GM23338 (cell line): ENCODE measurements around the gene UNC13C. TPM values are rescaled to one million over a fixed set of nuclear protein-coding genes. Genes with fewer than 3 reads are reported as not detected.

Source experiments
- ATAC-seq: fragments of 200-7000 bp; cut with Tn5 transposase; 3 replicates; pipeline ENCODE4 v1.9.1; 2020
- DNase-seq: peaks from one replicate; pipeline ENCODE4 v3.0.0-alpha.2; 2015; ENCODE audit warnings: low spot score
- H2AFZ ChIP-seq: fragments of 200-600 bp; sonication (generic); 2 replicates; pipeline ENCODE4 v1.8.0; 2016; ENCODE audit warnings: antibody characterized with exemption, mild to moderate bottlenecking, moderate library complexity
- H3F3A ChIP-seq: fragments of 200-600 bp; sonication (generic); replicated peaks from 2 replicates; pipeline ENCODE4 v1.8.0; 2017; ENCODE audit warnings: antibody characterized with exemption, mixed run types, low read depth
- H3K27ac ChIP-seq: fragments of 200-600 bp; sonication (generic); 2 replicates; pipeline ENCODE4 v1.6.1; 2016; ENCODE audit warnings: low read depth
- H3K27me3 ChIP-seq: fragments of 200-600 bp; sonication (generic); 2 replicates; pipeline ENCODE4 v1.8.0; 2016; ENCODE audit warnings: mild to moderate bottlenecking, mixed run types, moderate library complexity; ENCODE audit not compliant: insufficient read depth
- H3K36me3 ChIP-seq: fragments of 200-600 bp; sonication (generic); 2 replicates; pipeline ENCODE4 v1.8.0; 2016; ENCODE audit warnings: mild to moderate bottlenecking; ENCODE audit not compliant: insufficient read depth
- H3K4me1 ChIP-seq: fragments of 200-600 bp; sonication (generic); 2 replicates; pipeline ENCODE4 v1.8.0; 2016; ENCODE audit warnings: mild to moderate bottlenecking, moderate library complexity; ENCODE audit not compliant: insufficient read depth
- H3K4me2 ChIP-seq: fragments of 200-600 bp; sonication (generic); 2 replicates; pipeline ENCODE4 v1.7.1; 2017; ENCODE audit warnings: mixed run types
- H3K4me3 ChIP-seq: fragments of 200-600 bp; sonication (generic); 2 replicates; pipeline ENCODE4 v1.6.1; 2016; ENCODE audit warnings: mixed run types
- H3K79me2 ChIP-seq: fragments of 200-600 bp; sonication (generic); replicated peaks from 2 replicates; pipeline ENCODE4 v1.8.0; 2017; ENCODE audit warnings: mild to moderate bottlenecking; ENCODE audit not compliant: insufficient read depth
- H3K9me2 ChIP-seq: fragments of 200-600 bp; sonication (generic); 2 replicates; pipeline ENCODE4 v1.8.0; 2017; ENCODE audit not compliant: insufficient read depth
- H4K20me1 ChIP-seq: fragments of 200-600 bp; sonication (generic); replicated peaks from 2 replicates; pipeline ENCODE4 v1.8.0; 2017; ENCODE audit warnings: mild to moderate bottlenecking; ENCODE audit not compliant: insufficient read depth
- H3K27ac Mint-ChIP-seq: 2 replicates; pipeline ENCODE4 v1.8.0; 2020; ENCODE audit warnings: inconsistent platforms, mild to moderate bottlenecking, moderate library complexity, mixed read lengths
- H3K27me3 Mint-ChIP-seq: 3 replicates; pipeline ENCODE4 v1.8.0; 2022; ENCODE audit warnings: low read depth, mild to moderate bottlenecking, moderate library complexity, mixed read lengths, inconsistent platforms; ENCODE audit not compliant: insufficient read depth, poor library complexity
- H3K36me3 Mint-ChIP-seq: 3 replicates; pipeline ENCODE4 v1.8.0; 2021; ENCODE audit warnings: low read depth, mild to moderate bottlenecking, inconsistent platforms, moderate library complexity, mixed read lengths
- H3K4me1 Mint-ChIP-seq: 3 replicates; pipeline ENCODE4 v1.8.0; 2020; ENCODE audit warnings: mild to moderate bottlenecking, inconsistent platforms, mixed read lengths
- H3K4me3 Mint-ChIP-seq: 3 replicates; pipeline ENCODE4 v1.8.0; 2021; ENCODE audit warnings: moderate library complexity, mild to moderate bottlenecking, inconsistent platforms, mixed read lengths
- H3K9me3 Mint-ChIP-seq: 3 replicates; pipeline ENCODE4 v1.8.0; 2020; ENCODE audit warnings: moderate library complexity, mild to moderate bottlenecking, inconsistent platforms, mixed read lengths
- CREB1 ChIP-seq: fragments of 250-450 bp; sonication (Bioruptor Pico); IDR thresholded peaks from 2 replicates; pipeline ENCODE4 v1.5.0; 2020; ENCODE audit warnings: low read depth, mild to moderate bottlenecking, moderate library complexity
- CTCF ChIP-seq, 2 experiments: fragments of 200-600 bp in 1 of 2; sonication (generic) in 1 of 2; conservative IDR thresholded peaks; 2 replicates each; pipeline versions ENCODE4 v1.5.1 to v1.6.1; 2016 to 2017; ENCODE audit warnings: antibody characterized with exemption in 2 of 2, low read depth in 2 of 2, mild to moderate bottlenecking in 2 of 2, moderate library complexity in 1 of 2
- ETS1 ChIP-seq: IDR thresholded peaks from 2 replicates; pipeline ENCODE4 v1.6.1; 2016; ENCODE audit warnings: antibody characterized with exemption
- EZH2 ChIP-seq: fragments of 200-600 bp; sonication (generic); IDR thresholded peaks from one replicate; pipeline ENCODE4 v1.8.0; 2017; ENCODE audit warnings: antibody characterized with exemption, mild to moderate bottlenecking, low read depth; ENCODE audit not compliant: unreplicated experiment
- EZH2phosphoT487 ChIP-seq: fragments of 200-600 bp; sonication (generic); IDR thresholded peaks from one replicate; pipeline ENCODE4 v1.8.1; 2018; ENCODE audit warnings: antibody characterized with exemption; ENCODE audit not compliant: unreplicated experiment
- JUNB ChIP-seq: IDR thresholded peaks from one replicate; pipeline ENCODE4 v1.6.1; 2016; ENCODE audit warnings: antibody characterized with exemption; ENCODE audit not compliant: unreplicated experiment
- NANOG ChIP-seq: IDR thresholded peaks from 2 replicates; pipeline ENCODE4 v1.6.1; 2016; ENCODE audit warnings: antibody characterized with exemption, borderline replicate concordance
- POLR2AphosphoS5 ChIP-seq: IDR thresholded peaks from 2 replicates; pipeline ENCODE4 v1.6.1; 2016; ENCODE audit warnings: antibody characterized with exemption, low read depth
- STAT1 ChIP-seq: IDR thresholded peaks from one replicate; pipeline ENCODE4 v1.6.1; 2016; ENCODE audit warnings: antibody characterized with exemption; ENCODE audit not compliant: unreplicated experiment
- ZNF114 ChIP-seq: fragments of 250-450 bp; sonication (Bioruptor Pico); IDR thresholded peaks from 2 replicates; pipeline ENCODE4 v1.5.0; 2020; ENCODE audit warnings: mild to moderate bottlenecking, moderate library complexity
- ZNF331 ChIP-seq: fragments of 250-450 bp; sonication (Bioruptor Pico); IDR thresholded peaks from 2 replicates; pipeline ENCODE4 v1.5.0; 2020; ENCODE audit warnings: low read depth, mild to moderate bottlenecking, moderate library complexity
- ZNF462 ChIP-seq: fragments of 250-450 bp; sonication (Bioruptor Pico); IDR thresholded peaks from 2 replicates; pipeline ENCODE4 v1.5.0; 2020; ENCODE audit warnings: mild to moderate bottlenecking, moderate library complexity
- polyA plus RNA-seq: library from polyadenylated mRNA; unstranded; fragments of >200 nt; fragmentation: Nextera tagmentation; extraction: Ambion mirVana; gene quantifications from 2 replicates; pipeline ENCODE4 v1.2.1, GENCODE V29; 2016
- total RNA-seq: library from RNA; depleted of rRNA; stranded (reverse); fragments of >200 nt; shearing (Covaris generic); gene quantifications from 2 replicates; pipeline ENCODE4 v1.2.3, GENCODE V29; 2014
- TF ChIP-seq, protein P1 (sequence below): IDR thresholded peaks from one replicate; pipeline ENCODE4 v1.6.1; 2018; ENCODE audit warnings: antibody characterized with exemption; ENCODE audit not compliant: unreplicated experiment

The UNC13C gene
- total and polyA plus RNA-seq, 2 experiments from 2014 or later = 0.03 TPM; not detected in 1

DNA sequence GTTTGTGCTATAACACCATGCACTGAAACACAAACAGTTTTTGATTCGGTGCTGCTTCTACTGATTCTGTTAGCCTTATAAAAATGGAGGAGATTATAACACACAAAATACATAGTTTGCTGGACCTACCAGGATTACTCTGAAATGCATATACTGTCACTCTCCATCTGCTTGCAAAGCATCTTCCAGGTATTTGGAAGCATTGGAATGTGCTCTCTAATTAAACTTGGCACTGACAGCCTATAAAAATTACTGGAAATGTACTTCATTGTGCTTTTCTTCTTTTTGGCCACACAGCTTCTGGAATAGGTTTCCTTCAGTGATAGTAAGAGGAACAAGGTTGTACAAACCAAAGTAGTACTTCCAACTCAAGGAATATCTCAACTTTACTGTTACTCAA, 376.1 kb downstream of the UNC13C start:
- Histone ChIP-seq H3K27me3 (no peaks in the 10 kb centered on the region), H3K4me2 (no peak overlapping the region), H2AFZ (no peak overlapping the region), H3K4me1 (no peaks in the 10 kb centered on the region), H3K36me3 (no peaks in the 10 kb centered on the region), H3F3A (no peaks in the 10 kb centered on the region), H3K27ac (no peak overlapping the region), H3K4me3 (no peak overlapping the region), H4K20me1 (no peaks in the 10 kb centered on the region), H3K79me2 (no peaks in the 10 kb centered on the region), H3K9me2 (no peaks in the 10 kb centered on the region)
- Mint-ChIP-seq H3K4me3 (no peak overlapping the region), H3K27ac (no peak overlapping the region), H3K4me1 (no peaks in the 10 kb centered on the region), H3K9me3 (peaks cover 32% of the 10 kb centered on the region), H3K36me3 (no peaks in the 10 kb centered on the region; the same call in 2 of the 3 replicates), H3K27me3 (no peaks in the 10 kb centered on the region)
- DNase-seq (no peak), ATAC-seq (no peak)
- no peak for TF ChIP-seq ZNF331
- no peak for TF ChIP-seq ETS1
- TF ChIP-seq ZNF462 = no peak
- no peak for TF ChIP-seq ZNF114 (CRISPR knock-in tag)
- TF ChIP-seq CTCF (conservative IDR thresholded peaks at IDR 0.05; ENCODE audit: low read depth in 2 of 2) = no peak
- TF ChIP-seq, protein P1, sequence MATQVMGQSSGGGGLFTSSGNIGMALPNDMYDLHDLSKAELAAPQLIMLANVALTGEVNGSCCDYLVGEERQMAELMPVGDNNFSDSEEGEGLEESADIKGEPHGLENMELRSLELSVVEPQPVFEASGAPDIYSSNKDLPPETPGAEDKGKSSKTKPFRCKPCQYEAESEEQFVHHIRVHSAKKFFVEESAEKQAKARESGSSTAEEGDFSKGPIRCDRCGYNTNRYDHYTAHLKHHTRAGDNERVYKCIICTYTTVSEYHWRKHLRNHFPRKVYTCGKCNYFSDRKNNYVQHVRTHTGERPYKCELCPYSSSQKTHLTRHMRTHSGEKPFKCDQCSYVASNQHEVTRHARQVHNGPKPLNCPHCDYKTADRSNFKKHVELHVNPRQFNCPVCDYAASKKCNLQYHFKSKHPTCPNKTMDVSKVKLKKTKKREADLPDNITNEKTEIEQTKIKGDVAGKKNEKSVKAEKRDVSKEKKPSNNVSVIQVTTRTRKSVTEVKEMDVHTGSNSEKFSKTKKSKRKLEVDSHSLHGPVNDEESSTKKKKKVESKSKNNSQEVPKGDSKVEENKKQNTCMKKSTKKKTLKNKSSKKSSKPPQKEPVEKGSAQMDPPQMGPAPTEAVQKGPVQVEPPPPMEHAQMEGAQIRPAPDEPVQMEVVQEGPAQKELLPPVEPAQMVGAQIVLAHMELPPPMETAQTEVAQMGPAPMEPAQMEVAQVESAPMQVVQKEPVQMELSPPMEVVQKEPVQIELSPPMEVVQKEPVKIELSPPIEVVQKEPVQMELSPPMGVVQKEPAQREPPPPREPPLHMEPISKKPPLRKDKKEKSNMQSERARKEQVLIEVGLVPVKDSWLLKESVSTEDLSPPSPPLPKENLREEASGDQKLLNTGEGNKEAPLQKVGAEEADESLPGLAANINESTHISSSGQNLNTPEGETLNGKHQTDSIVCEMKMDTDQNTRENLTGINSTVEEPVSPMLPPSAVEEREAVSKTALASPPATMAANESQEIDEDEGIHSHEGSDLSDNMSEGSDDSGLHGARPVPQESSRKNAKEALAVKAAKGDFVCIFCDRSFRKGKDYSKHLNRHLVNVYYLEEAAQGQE = no peak
- no peak for TF ChIP-seq STAT1
- no peak for TF ChIP-seq EZH2phosphoT487
- no peak for TF ChIP-seq JUNB
- TF ChIP-seq POLR2AphosphoS5 = no peak
- no peak for TF ChIP-seq CREB1 (CRISPR knock-in tag)
- TF ChIP-seq EZH2 = no peak
- no peak for TF ChIP-seq NANOG
